ENCODE measurements around the gene SEPHS1. TPM values are rescaled to one million over a fixed set of nuclear protein-coding genes. Genes with fewer than 3 reads are reported as not detected.

The SEPHS1 gene
- total and polyA plus RNA-seq, 2 experiments from 2014 or later: 45.9 to 52.8 TPM

GRCh38 chr10:13302821-13303555 is 45.1 kb downstream of the SEPHS1 start:
- peak overlapping the region; percentile 67 for H3K4me2 ChIP-seq
- 85% methylated on average over 23 of the region's 23 CpGs for WGBS (ENCODE audit: low lambda C conversion rate, missing lambda C conversion rate)
- H3K4me3 ChIP-seq: no peak overlapping the region

GRCh38 chr10:13299437-13300287 is 48.4 kb downstream of the SEPHS1 start, which contains the start of gene PHYH:
Gene PHYH, minus strand, starts transcription at chr10:13300064. Its CDS starts 22 bp downstream, at chr10:13300042.
- WGBS (ENCODE audit: low lambda C conversion rate, missing lambda C conversion rate): under 1% methylated on average over 66 of the region's 88 CpGs
- peak within 1 kb of the TSS; percentile 72 for H2AFZ ChIP-seq

More at GRCh38 chr10:13302821-13303555, 45.1 kb downstream of the SEPHS1 start:
- Histone ChIP-seq H3K9me3 (ENCODE audit: low read depth) (no peaks in the 10 kb centered on the region), H3K36me3 (replicated peaks; ENCODE audit: insufficient read depth, low read depth) (no peaks in the 10 kb centered on the region), H3K79me2 (peaks cover 5% of the 10 kb centered on the region), H3K27ac (peak overlapping the region; percentile 52), H3K9me2 (replicated peaks; ENCODE audit: insufficient read depth) (no peaks in the 10 kb centered on the region), H4K20me1 (ENCODE audit: insufficient read depth, poor library complexity, severe bottlenecking) (no peaks in the 10 kb centered on the region), H3K27me3 (no peaks in the 10 kb centered on the region), H2AFZ (peak overlapping the region; percentile 80), H3K4me1 (ENCODE audit: insufficient read depth) (peaks cover 7% of the 10 kb centered on the region)
- TF ChIP-seq, protein P1, sequence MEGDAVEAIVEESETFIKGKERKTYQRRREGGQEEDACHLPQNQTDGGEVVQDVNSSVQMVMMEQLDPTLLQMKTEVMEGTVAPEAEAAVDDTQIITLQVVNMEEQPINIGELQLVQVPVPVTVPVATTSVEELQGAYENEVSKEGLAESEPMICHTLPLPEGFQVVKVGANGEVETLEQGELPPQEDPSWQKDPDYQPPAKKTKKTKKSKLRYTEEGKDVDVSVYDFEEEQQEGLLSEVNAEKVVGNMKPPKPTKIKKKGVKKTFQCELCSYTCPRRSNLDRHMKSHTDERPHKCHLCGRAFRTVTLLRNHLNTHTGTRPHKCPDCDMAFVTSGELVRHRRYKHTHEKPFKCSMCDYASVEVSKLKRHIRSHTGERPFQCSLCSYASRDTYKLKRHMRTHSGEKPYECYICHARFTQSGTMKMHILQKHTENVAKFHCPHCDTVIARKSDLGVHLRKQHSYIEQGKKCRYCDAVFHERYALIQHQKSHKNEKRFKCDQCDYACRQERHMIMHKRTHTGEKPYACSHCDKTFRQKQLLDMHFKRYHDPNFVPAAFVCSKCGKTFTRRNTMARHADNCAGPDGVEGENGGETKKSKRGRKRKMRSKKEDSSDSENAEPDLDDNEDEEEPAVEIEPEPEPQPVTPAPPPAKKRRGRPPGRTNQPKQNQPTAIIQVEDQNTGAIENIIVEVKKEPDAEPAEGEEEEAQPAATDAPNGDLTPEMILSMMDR (IDR thresholded peaks at IDR 0.05; ENCODE audit: poor library complexity): no peak
- TF ChIP-seq EZH2 (IDR thresholded peaks at IDR 0.05; ENCODE audit: borderline replicate concordance): no peak
- TF ChIP-seq EZH2phosphoT487 (IDR thresholded peaks at IDR 0.05; ENCODE audit: low read depth, severe bottlenecking, unreplicated experiment): no peak
- no peak for DNase-seq (ENCODE audit: low spot score)

DNA sequence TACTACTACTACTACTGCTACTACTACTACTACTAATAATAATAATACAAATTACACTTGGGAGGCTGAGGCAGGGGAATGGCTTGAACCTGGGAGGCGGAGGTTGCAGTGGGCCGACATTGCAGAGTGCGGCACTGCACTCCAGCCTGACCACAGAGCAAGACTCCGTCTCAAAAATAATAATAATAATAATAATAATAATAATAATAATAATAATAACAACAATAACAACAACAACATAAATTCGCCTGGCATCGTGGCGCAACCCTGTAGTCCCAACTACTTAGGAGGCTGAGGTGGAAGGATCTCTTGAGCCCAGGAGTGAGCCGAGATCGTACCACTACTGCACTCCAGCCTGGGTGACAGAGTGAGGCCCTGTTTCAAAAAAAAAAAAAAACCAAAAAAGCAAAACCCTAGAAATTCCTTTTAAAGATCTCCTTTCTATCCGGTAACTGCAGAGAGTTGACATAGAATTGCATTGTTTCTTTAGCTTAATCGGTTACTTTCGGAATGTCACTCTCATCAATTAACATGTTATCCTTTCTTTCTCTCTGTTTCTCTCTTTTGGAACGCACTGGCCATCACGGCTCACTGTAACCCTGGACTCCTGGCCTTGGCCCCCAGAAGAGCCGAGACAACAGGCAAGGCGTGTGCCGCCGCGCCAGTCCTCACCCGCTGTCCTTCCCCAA is 49.2 kb downstream of the SEPHS1 start:
- Histone ChIP-seq H2AFZ (peak overlapping the region; percentile 72), H3K27ac (peak overlapping the region; percentile 96), H3K9me3 (ENCODE audit: low read depth) (no peaks in the 10 kb centered on the region), H3K9me2 (replicated peaks; ENCODE audit: insufficient read depth) (no peaks in the 10 kb centered on the region), H3K4me1 (ENCODE audit: insufficient read depth) (peaks cover 7% of the 10 kb centered on the region), H3K36me3 (replicated peaks; ENCODE audit: insufficient read depth, low read depth) (no peaks in the 10 kb centered on the region), H3K4me3 (peak overlapping the region; percentile 63), H3K27me3 (no peaks in the 10 kb centered on the region), H4K20me1 (ENCODE audit: insufficient read depth, poor library complexity, severe bottlenecking) (no peaks in the 10 kb centered on the region), H3K4me2 (peak overlapping the region; percentile 87), H3K79me2 (peaks cover 5% of the 10 kb centered on the region)
- TF ChIP-seq EZH2phosphoT487 (IDR thresholded peaks at IDR 0.05; ENCODE audit: low read depth, severe bottlenecking, unreplicated experiment) (no peak), EZH2 (IDR thresholded peaks at IDR 0.05; ENCODE audit: borderline replicate concordance) (no peak)
- TF ChIP-seq, protein P1 (IDR thresholded peaks at IDR 0.05; ENCODE audit: poor library complexity): no peak
- no peak for DNase-seq (ENCODE audit: low spot score)
- 54% methylated on average over 20 of the region's 20 CpGs for WGBS (ENCODE audit: low lambda C conversion rate, missing lambda C conversion rate)

More at GRCh38 chr10:13299437-13300287, 48.4 kb downstream of the SEPHS1 start, which contains the start of gene PHYH:
- Histone ChIP-seq H3K9me2 (replicated peaks; ENCODE audit: insufficient read depth) (no peaks in the 10 kb centered on the region), H3K4me2 (peak within 1 kb of the TSS; percentile 87), H3K27ac (peak within 1 kb of the TSS; percentile 96), H4K20me1 (ENCODE audit: insufficient read depth, poor library complexity, severe bottlenecking) (no peaks in the 10 kb centered on the region), H3K9me3 (ENCODE audit: low read depth) (no peaks in the 10 kb centered on the region), H3K36me3 (replicated peaks; ENCODE audit: insufficient read depth, low read depth) (no peaks in the 10 kb centered on the region), H3K4me1 (ENCODE audit: insufficient read depth) (peaks cover 7% of the 10 kb centered on the region), H3K4me3 (peak within 1 kb of the TSS; percentile 63), H3K79me2 (peaks cover 5% of the 10 kb centered on the region), H3K27me3 (no peaks in the 10 kb centered on the region)
- TF ChIP-seq, protein P1 (IDR thresholded peaks at IDR 0.05; ENCODE audit: poor library complexity): no peak
- TF ChIP-seq EZH2phosphoT487 (IDR thresholded peaks at IDR 0.05; ENCODE audit: low read depth, severe bottlenecking, unreplicated experiment): no peak
- peak; percentile 97 for DNase-seq (ENCODE audit: low spot score)
